ENCODE results near the gene SPRED3. TPM values are rescaled to one million over a fixed set of nuclear protein-coding genes. Genes with fewer than 3 reads are reported as not detected.
"Not testable (repeated sequence)": the region's sequence is repeated elsewhere in the genome, so short reads cannot be mapped to it uniquely, and the experiment has no call there.

The SPRED3 gene
- polyA plus RNA-seq, 1 donor from 2014 or later, result not detected

- Mint-ChIP-seq H3K27ac (peak overlapping the region in 1 of 3 donors; percentile 53), H3K36me3 (no peaks in the 10 kb centered on the region), H3K4me3 (peak overlapping the region; percentile 84 to 95 (median 90)), H3K9me3 (no peaks in the 10 kb centered on the region), H3K4me1 (peaks cover 0 to 7% (median 4%) of the 10 kb centered on the region in 3 donors), H3K27me3 (peaks cover 3% of the 10 kb centered on the region)
Measured at GRCh38 chr19:38362076-38362945, 26.2 kb upstream of the SPRED3 start.

GRCh38 chr19:38362946-38363688 lies 25.4 kb upstream of the SPRED3 start:
- H3K4me1 Mint-ChIP-seq, H3K9me3 Mint-ChIP-seq, H3K27ac Mint-ChIP-seq, H3K27me3 Mint-ChIP-seq, H3K36me3 Mint-ChIP-seq: not testable (repeated sequence)
- peak overlapping the region; percentile 23 to 86 (median 65) for H3K4me3 Mint-ChIP-seq

GRCh38 chr19:38367041-38367440 lies 21.5 kb upstream of the SPRED3 start:
- H3K4me1 Mint-ChIP-seq, result no peaks in the 10 kb centered on the region
- H3K4me3 Mint-ChIP-seq, result peak overlapping the region in 1 of 4 donors; percentile 26
- no peaks in the 10 kb centered on the region for H3K9me3 Mint-ChIP-seq
- no peak overlapping the region for H3K27ac Mint-ChIP-seq
- peaks cover 8% of the 10 kb centered on the region for H3K27me3 Mint-ChIP-seq
- no peaks in the 10 kb centered on the region for H3K36me3 Mint-ChIP-seq

- H3K27ac Mint-ChIP-seq, result no peak overlapping the region
- H3K4me1 Mint-ChIP-seq, result peaks cover 2 to 4% (median 3%) of the 10 kb centered on the region in 3 donors
- peaks cover 4% of the 10 kb centered on the region for H3K36me3 Mint-ChIP-seq
- H3K4me3 Mint-ChIP-seq, result no peak overlapping the region
- H3K27me3 Mint-ChIP-seq, result peaks cover 8% of the 10 kb centered on the region
- no peaks in the 10 kb centered on the region for H3K9me3 Mint-ChIP-seq
Measured at GRCh38 chr19:38369584-38369983, 18.9 kb upstream of the SPRED3 start.

- peak overlapping the region in 1 of 3 donors; percentile 9 for H3K27ac Mint-ChIP-seq
- peaks cover 8% of the 10 kb centered on the region for H3K27me3 Mint-ChIP-seq
- H3K9me3 Mint-ChIP-seq, result no peaks in the 10 kb centered on the region
- H3K4me3 Mint-ChIP-seq, result peak overlapping the region in 1 of 4 donors; percentile 12
- H3K4me1 Mint-ChIP-seq, result peaks cover 9 to 10% (median 9%) of the 10 kb centered on the region in 3 donors
- H3K36me3 Mint-ChIP-seq, result peaks cover 5% of the 10 kb centered on the region
Measured at GRCh38 chr19:38370299-38370698, 18.2 kb upstream of the SPRED3 start.

GRCh38 chr19:38371081-38371480 lies 17.4 kb upstream of the SPRED3 start:
- no peak overlapping the region for H3K27ac Mint-ChIP-seq
- H3K9me3 Mint-ChIP-seq, result no peaks in the 10 kb centered on the region
- peaks cover 12 to 17% (median 15%) of the 10 kb centered on the region in 3 donors for H3K4me1 Mint-ChIP-seq
- H3K36me3 Mint-ChIP-seq, result peaks cover 5% of the 10 kb centered on the region
- peaks cover 8% of the 10 kb centered on the region for H3K27me3 Mint-ChIP-seq
- H3K4me3 Mint-ChIP-seq, result no peak overlapping the region

- Mint-ChIP-seq H3K27me3 (peaks cover 8% of the 10 kb centered on the region), H3K9me3 (no peaks in the 10 kb centered on the region), H3K36me3 (peaks cover 5% of the 10 kb centered on the region), H3K4me3 (peak overlapping the region; percentile 99), H3K27ac (peak overlapping the region; percentile 76 to 97 (median 96)), H3K4me1 (peaks cover 12 to 21% (median 20%) of the 10 kb centered on the region in 3 donors)
Measured at GRCh38 chr19:38373907-38374331, 14.6 kb upstream of the SPRED3 start.

- peak within 1 kb of the TSS; percentile 99 for H3K4me3 Mint-ChIP-seq
- H3K27ac Mint-ChIP-seq, result peak within 1 kb of the TSS; percentile 76 to 99 (median 97)
- H3K36me3 Mint-ChIP-seq, result peaks cover 8% of the 10 kb centered on the region
- H3K4me1 Mint-ChIP-seq, result peaks cover 12 to 21% (median 20%) of the 10 kb centered on the region in 3 donors
- no peaks in the 10 kb centered on the region for H3K9me3 Mint-ChIP-seq
- H3K27me3 Mint-ChIP-seq, result peaks cover 8% of the 10 kb centered on the region
Measured at GRCh38 chr19:38374332-38375097, 14.0 kb upstream of the SPRED3 start, which contains the start of gene PSMD8. Gene PSMD8, plus strand, starts transcription at chr19:38374571. Its CDS starts 31 bp downstream, at chr19:38374602.

- H3K27ac Mint-ChIP-seq, result peak overlapping the region; percentile 76 to 99 (median 97)
- H3K4me1 Mint-ChIP-seq, result peaks cover 12 to 22% (median 20%) of the 10 kb centered on the region in 3 donors
- H3K27me3 Mint-ChIP-seq, result peaks cover 8% of the 10 kb centered on the region
- peaks cover 12% of the 10 kb centered on the region for H3K36me3 Mint-ChIP-seq
- H3K9me3 Mint-ChIP-seq, result no peaks in the 10 kb centered on the region
- H3K4me3 Mint-ChIP-seq, result peak overlapping the region; percentile 99
Measured at GRCh38 chr19:38375098-38375493, 13.4 kb upstream of the SPRED3 start.

GRCh38 chr19:38375748-38376147 lies 12.7 kb upstream of the SPRED3 start:
- H3K36me3 Mint-ChIP-seq, result peaks cover 12% of the 10 kb centered on the region
- peak overlapping the region; percentile 99 for H3K4me3 Mint-ChIP-seq
- H3K9me3 Mint-ChIP-seq, result no peaks in the 10 kb centered on the region
- peaks cover 12 to 22% (median 20%) of the 10 kb centered on the region in 3 donors for H3K4me1 Mint-ChIP-seq
- H3K27me3 Mint-ChIP-seq, result peaks cover 3% of the 10 kb centered on the region
- peak overlapping the region in 1 of 3 donors; percentile 76 for H3K27ac Mint-ChIP-seq

GRCh38 chr19:38376576-38376975 lies 11.9 kb upstream of the SPRED3 start:
- Mint-ChIP-seq H3K9me3 (no peaks in the 10 kb centered on the region), H3K36me3 (peaks cover 17% of the 10 kb centered on the region), H3K4me1 (peaks cover 12 to 23% (median 20%) of the 10 kb centered on the region in 3 donors), H3K4me3 (peak overlapping the region in 3 of 4 donors; percentile 80 to 99 (median 99)), H3K27ac (peak overlapping the region in 2 of 3 donors; percentile 19 to 67), H3K27me3 (no peaks in the 10 kb centered on the region)

GRCh38 chr19:38377052-38377451 lies 11.4 kb upstream of the SPRED3 start:
- H3K27ac Mint-ChIP-seq, result peak overlapping the region in 1 of 3 donors; percentile 67
- H3K9me3 Mint-ChIP-seq, result no peaks in the 10 kb centered on the region
- peaks cover 20% of the 10 kb centered on the region for H3K36me3 Mint-ChIP-seq
- H3K4me1 Mint-ChIP-seq, result peaks cover 12 to 25% (median 20%) of the 10 kb centered on the region in 3 donors
- H3K27me3 Mint-ChIP-seq, result no peaks in the 10 kb centered on the region
- H3K4me3 Mint-ChIP-seq, result peak overlapping the region in 2 of 4 donors; percentile 99

- peaks cover 29% of the 10 kb centered on the region for H3K36me3 Mint-ChIP-seq
- peak overlapping the region in 1 of 3 donors; percentile 45 for H3K27ac Mint-ChIP-seq
- H3K4me1 Mint-ChIP-seq, result peaks cover 12 to 27% (median 20%) of the 10 kb centered on the region in 3 donors
- H3K9me3 Mint-ChIP-seq, result no peaks in the 10 kb centered on the region
- H3K4me3 Mint-ChIP-seq, result peak overlapping the region in 1 of 4 donors; percentile 55
- peaks cover 1% of the 10 kb centered on the region for H3K27me3 Mint-ChIP-seq
Measured at GRCh38 chr19:38378866-38379265, 9.6 kb upstream of the SPRED3 start.

GRCh38 chr19:38381138-38381537 lies 7.4 kb upstream of the SPRED3 start:
- Mint-ChIP-seq H3K4me1 (peaks cover 0 to 10% (median 5%) of the 10 kb centered on the region in 3 donors), H3K36me3 (peaks cover 27% of the 10 kb centered on the region), H3K4me3 (peak overlapping the region in 1 of 4 donors; percentile 23), H3K27me3 (peaks cover 12% of the 10 kb centered on the region), H3K9me3 (no peaks in the 10 kb centered on the region), H3K27ac (no peak overlapping the region)

All from IgD-negative memory B cell (primary cell).